ENCODE measurements around the gene BAIAP2. TPM values are rescaled to one million over a fixed set of nuclear protein-coding genes. Genes with fewer than 3 reads are reported as not detected.
"Not testable (repeated sequence)": the region's sequence is repeated elsewhere in the genome, so short reads cannot be mapped to it uniquely, and the experiment has no call there.

Gene BAIAP2
- total and polyA plus RNA-seq, 2 donors from 2014 or later: 44.5 to 45.8 TPM

DNA sequence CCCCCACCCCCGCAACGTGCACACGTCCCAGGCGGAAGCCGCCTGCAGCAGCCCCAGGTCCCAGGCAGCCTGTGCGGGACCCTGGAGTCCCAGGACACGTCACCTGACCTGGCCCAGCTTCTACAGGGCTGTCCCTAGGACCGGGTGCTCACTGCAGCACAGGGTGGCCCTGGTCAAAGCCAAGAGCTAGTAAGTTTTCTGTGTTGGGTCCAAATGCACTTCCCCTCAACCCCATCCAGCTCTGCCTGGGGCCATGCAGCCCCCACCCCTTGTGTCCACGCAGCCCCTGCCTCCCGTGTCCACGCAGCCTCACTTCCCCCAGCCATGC is 108.2 kb downstream of the BAIAP2 start:
- no peak overlapping the region for H3K27ac ChIP-seq (ENCODE audit: low read depth in 2 of 2, low read length in 2 of 2)
- H3K9me3 ChIP-seq (ENCODE audit: control insufficient read depth in 2 of 3, insufficient read depth in 1 of 3, low read length in 3 of 3): no peaks in the 10 kb centered on the region
- no peak for FAIRE-seq
- H3K36me3 ChIP-seq (ENCODE audit: control insufficient read depth in 2 of 3, insufficient read depth in 3 of 3, low read length in 3 of 3): peaks cover 0 to 1% (median 0%) of the 10 kb centered on the region in 3 donors
- no peak for DNase-seq
- H3K27me3 ChIP-seq (ENCODE audit: control insufficient read depth, insufficient read depth, low read length): no peaks in the 10 kb centered on the region
- TF ChIP-seq, protein P1, sequence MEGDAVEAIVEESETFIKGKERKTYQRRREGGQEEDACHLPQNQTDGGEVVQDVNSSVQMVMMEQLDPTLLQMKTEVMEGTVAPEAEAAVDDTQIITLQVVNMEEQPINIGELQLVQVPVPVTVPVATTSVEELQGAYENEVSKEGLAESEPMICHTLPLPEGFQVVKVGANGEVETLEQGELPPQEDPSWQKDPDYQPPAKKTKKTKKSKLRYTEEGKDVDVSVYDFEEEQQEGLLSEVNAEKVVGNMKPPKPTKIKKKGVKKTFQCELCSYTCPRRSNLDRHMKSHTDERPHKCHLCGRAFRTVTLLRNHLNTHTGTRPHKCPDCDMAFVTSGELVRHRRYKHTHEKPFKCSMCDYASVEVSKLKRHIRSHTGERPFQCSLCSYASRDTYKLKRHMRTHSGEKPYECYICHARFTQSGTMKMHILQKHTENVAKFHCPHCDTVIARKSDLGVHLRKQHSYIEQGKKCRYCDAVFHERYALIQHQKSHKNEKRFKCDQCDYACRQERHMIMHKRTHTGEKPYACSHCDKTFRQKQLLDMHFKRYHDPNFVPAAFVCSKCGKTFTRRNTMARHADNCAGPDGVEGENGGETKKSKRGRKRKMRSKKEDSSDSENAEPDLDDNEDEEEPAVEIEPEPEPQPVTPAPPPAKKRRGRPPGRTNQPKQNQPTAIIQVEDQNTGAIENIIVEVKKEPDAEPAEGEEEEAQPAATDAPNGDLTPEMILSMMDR (IDR thresholded peaks at IDR 0.05; ENCODE audit: borderline replicate concordance, extremely low read depth, insufficient read depth): no peak
- H3K9ac ChIP-seq (ENCODE audit: low read length in 3 of 3): no peak overlapping the region
- H3K4me3 ChIP-seq (ENCODE audit: low read length in 3 of 3): no peak overlapping the region
- intact Hi-C loops (cut with DNase I): no loop called here
- peaks cover 0 to 3% (median 0%) of the 10 kb centered on the region in 3 donors for H3K4me1 ChIP-seq (ENCODE audit: control insufficient read depth in 2 of 3, insufficient read depth in 2 of 3, low read depth in 1 of 3, low read length in 3 of 3)

DNA sequence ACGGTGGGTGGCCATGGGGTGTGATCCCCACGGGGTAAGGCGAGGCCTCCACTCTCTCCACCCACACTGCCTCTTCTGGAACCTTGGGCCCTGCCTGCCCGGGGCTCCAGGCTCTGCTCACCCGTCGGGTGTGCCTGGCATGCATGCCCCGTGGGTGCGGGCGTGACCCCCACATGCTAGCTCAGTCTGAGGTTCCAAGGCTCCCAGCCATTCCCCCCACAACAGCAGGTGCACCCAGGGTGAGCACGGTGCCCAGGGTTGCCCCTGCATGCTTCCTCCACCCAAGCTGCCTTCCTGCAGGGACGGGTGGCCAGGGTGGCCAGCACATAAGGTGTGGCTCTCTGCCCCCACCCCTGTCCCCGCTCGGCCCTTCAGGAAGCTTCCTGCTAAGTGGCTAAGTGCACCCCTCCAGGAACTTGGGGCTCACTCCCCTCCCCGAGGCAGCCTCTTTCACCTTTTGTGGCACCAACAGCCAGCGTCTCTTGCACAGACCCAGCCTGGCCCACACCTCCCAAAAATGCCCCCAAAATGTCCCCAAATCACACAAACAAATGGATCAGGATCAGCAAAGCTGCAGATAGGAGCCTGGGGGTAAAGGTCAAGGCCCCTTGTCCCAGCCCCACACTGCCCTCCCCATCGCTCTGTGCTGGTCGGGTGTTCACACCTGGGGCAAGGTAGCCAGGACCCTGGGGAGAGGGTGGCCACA is 108.9 kb downstream of the BAIAP2 start:
- DNase-seq (no peak), FAIRE-seq (no peak)
- TF ChIP-seq, protein P1 (IDR thresholded peaks at IDR 0.05; ENCODE audit: borderline replicate concordance, extremely low read depth, insufficient read depth): no peak
- Histone ChIP-seq H3K9ac (ENCODE audit: low read length in 3 of 3) (no peak overlapping the region), H3K4me1 (ENCODE audit: control insufficient read depth in 2 of 3, insufficient read depth in 2 of 3, low read depth in 1 of 3, low read length in 3 of 3) (peaks cover 0 to 3% (median 0%) of the 10 kb centered on the region in 3 donors), H3K9me3 (ENCODE audit: control insufficient read depth in 2 of 3, insufficient read depth in 1 of 3, low read length in 3 of 3) (no peaks in the 10 kb centered on the region), H3K36me3 (ENCODE audit: control insufficient read depth in 2 of 3, insufficient read depth in 3 of 3, low read length in 3 of 3) (no peaks in the 10 kb centered on the region), H3K4me3 (ENCODE audit: low read length in 3 of 3) (no peak overlapping the region), H3K27me3 (ENCODE audit: control insufficient read depth, insufficient read depth, low read length) (no peaks in the 10 kb centered on the region), H3K27ac (ENCODE audit: low read depth in 2 of 2, low read length in 2 of 2) (no peak overlapping the region)
- intact Hi-C loops (cut with DNase I): no loop called here

DNA sequence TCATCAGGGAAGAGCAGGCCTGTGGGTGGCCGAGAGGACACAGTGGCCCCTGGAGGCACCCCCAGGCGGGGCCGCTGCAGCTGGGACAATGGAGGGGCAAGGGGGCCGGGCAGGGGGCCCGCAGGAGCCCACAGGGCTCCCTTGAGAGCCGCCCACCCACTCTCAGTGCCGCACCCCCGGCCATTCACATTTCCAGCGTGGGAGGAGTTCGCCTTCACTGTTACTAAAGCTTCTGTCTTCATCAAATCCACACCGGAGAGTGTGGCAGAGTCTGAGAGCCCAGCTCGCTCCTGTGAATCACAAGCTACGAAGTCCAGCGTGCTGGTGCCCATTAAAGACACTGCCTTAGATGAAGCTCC is 109.5 kb downstream of the BAIAP2 start:
- intact Hi-C loops (cut with DNase I): no loop called here
- Histone ChIP-seq H3K4me3 (ENCODE audit: low read length in 3 of 3) (no peak overlapping the region), H3K9ac (ENCODE audit: low read length in 3 of 3) (no peak overlapping the region), H3K27me3 (ENCODE audit: control insufficient read depth, insufficient read depth, low read length) (no peaks in the 10 kb centered on the region), H3K36me3 (ENCODE audit: control insufficient read depth in 2 of 3, insufficient read depth in 3 of 3, low read length in 3 of 3) (no peaks in the 10 kb centered on the region), H3K27ac (ENCODE audit: low read depth in 2 of 2, low read length in 2 of 2) (no peak overlapping the region), H3K4me1 (ENCODE audit: control insufficient read depth in 2 of 3, insufficient read depth in 2 of 3, low read depth in 1 of 3, low read length in 3 of 3) (peaks cover 0 to 3% (median 0%) of the 10 kb centered on the region in 3 donors), H3K9me3 (ENCODE audit: control insufficient read depth in 2 of 3, insufficient read depth in 1 of 3, low read length in 3 of 3) (no peaks in the 10 kb centered on the region)
- DNase-seq (no peak), FAIRE-seq (no peak)
- TF ChIP-seq, protein P1 (IDR thresholded peaks at IDR 0.05; ENCODE audit: borderline replicate concordance, extremely low read depth, insufficient read depth): no peak

DNA sequence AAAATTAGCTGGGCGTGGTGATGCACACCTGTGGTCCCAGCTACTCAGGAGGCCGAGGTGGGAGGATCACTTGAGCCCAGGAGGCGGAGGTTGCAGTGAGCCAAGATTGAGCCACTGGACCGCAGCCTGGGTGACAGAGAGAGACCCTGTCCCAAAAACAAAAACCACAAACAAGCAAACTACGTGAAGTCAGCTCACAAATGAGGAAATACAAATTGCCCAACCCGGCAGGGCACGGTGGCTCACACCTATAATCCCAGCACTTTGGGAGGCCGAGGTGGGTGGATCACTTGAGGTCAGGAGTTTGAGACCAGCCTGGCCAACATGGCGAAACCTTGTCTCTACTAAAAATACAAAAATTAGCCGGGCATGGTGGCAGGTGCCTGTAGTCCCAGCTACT is 111.3 kb downstream of the BAIAP2 start:
- intact Hi-C loops (cut with DNase I); H3K27me3 ChIP-seq (ENCODE audit: control insufficient read depth, insufficient read depth, low read length); H3K4me3 ChIP-seq (ENCODE audit: low read length in 3 of 3); H3K9ac ChIP-seq (ENCODE audit: low read length in 3 of 3); H3K4me1 ChIP-seq (ENCODE audit: control insufficient read depth in 2 of 3, insufficient read depth in 2 of 3, low read depth in 1 of 3, low read length in 3 of 3); DNase-seq; H3K36me3 ChIP-seq (ENCODE audit: control insufficient read depth in 2 of 3, insufficient read depth in 3 of 3, low read length in 3 of 3); H3K9me3 ChIP-seq (ENCODE audit: control insufficient read depth in 2 of 3, insufficient read depth in 1 of 3, low read length in 3 of 3); FAIRE-seq; H3K27ac ChIP-seq (ENCODE audit: low read depth in 2 of 2, low read length in 2 of 2): not testable (repeated sequence)

Data from kidney (tissue), 14 donors.